ENCODE measurements around the gene IQCE.

Gene IQCE

DNA sequence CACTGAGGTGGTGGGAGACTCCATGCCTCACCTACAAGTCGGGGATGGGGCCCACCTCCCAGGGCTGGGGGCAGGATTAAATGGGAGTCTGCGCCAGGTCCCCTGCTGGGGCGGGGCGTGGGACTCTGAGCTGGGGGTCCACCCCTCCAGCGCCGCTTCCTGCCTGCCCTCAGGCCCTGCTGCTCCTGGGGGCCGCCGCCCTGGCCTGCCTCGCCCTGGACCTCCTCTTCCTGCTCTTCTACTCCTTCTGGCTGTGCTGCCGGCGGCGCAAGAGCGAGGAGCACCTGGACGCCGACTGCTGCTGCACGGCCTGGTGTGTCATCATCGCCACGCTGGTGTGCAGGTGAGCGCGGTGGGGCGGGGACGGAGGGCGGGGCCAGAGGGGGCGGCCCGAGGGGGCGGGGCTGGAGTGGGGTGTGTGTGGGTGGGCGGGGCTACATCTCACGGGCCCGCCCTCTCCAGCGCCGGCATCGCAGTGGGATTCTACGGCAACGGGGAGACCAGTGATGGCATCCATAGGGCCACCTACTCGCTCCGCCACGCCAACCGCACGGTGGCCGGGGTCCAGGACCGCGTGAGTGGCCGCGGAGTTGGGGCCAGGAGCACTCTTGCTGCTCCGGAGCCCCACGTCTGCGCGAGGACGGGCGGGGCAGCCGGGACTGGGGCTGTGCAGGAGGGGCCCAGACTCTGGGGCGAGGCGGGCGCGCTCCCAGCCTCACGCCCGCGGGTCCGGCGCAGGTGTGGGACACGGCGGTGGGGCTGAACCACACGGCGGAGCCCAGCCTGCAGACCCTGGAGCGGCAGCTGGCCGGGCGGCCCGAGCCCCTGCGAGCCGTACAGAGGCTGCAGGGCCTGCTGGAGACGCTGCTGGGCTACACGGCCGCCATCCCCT, 88.1 kb downstream of the IQCE start:
- no peak overlapping the region for H3K27ac ChIP-seq (ENCODE audit: low read length)
- H3K4me1 ChIP-seq (ENCODE audit: control insufficient read depth, insufficient read depth, low read length), result peaks cover 7% of the 10 kb centered on the region
- no peak overlapping the region for H3K4me3 ChIP-seq (ENCODE audit: low read length in 2 of 2)
- peaks cover 2 to 5% of the 10 kb centered on the region in 2 donors for H3K36me3 ChIP-seq (ENCODE audit: control insufficient read depth in 2 of 2, insufficient read depth in 2 of 2, low read length in 2 of 2)
- H3K9me3 ChIP-seq (ENCODE audit: control insufficient read depth in 2 of 2, low read length in 2 of 2), result no peaks in the 10 kb centered on the region
- no peak overlapping the region for H3K9ac ChIP-seq (ENCODE audit: low read length in 2 of 2)
- no peaks in the 10 kb centered on the region for H3K27me3 ChIP-seq (ENCODE audit: control insufficient read depth in 1 of 2, insufficient read depth in 2 of 2, low read length in 2 of 2)

DNA sequence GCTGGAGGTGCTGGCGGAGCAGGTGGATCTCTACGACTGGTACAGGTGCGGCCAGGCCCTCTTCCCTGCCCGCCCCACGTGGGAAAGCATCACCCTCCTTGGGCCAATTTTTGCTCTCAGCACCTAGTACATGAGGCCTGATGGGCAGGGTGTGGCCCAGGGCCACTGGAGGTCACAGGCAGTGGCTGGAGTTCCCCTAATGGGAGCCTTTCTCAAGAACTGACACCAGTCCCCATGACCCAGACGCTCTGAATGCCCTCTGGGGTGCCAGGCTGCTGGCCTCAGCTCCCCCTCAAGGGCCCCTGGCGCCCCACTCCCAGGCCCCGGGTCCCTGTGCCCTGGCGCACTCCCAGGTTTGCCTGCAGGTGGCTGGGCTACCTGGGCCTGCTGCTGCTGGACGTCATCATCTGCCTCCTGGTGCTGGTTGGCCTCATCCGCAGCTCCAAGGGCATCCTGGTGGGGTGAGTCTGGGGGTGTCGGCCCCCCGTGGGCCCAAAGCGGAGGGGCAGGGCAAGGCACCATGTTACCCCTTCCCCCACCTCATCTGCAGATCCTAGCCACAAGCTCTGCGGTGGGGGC, 88.9 kb downstream of the IQCE start:
- no peaks in the 10 kb centered on the region for H3K27me3 ChIP-seq (ENCODE audit: control insufficient read depth in 1 of 2, insufficient read depth in 2 of 2, low read length in 2 of 2)
- H3K27ac ChIP-seq (ENCODE audit: low read length), result no peak overlapping the region
- peaks cover 3 to 6% of the 10 kb centered on the region in 2 donors for H3K36me3 ChIP-seq (ENCODE audit: control insufficient read depth in 2 of 2, insufficient read depth in 2 of 2, low read length in 2 of 2)
- no peaks in the 10 kb centered on the region for H3K9me3 ChIP-seq (ENCODE audit: control insufficient read depth in 2 of 2, low read length in 2 of 2)
- H3K4me1 ChIP-seq (ENCODE audit: control insufficient read depth, insufficient read depth, low read length), result peaks cover 4% of the 10 kb centered on the region
- H3K9ac ChIP-seq (ENCODE audit: low read length in 2 of 2), result no peak overlapping the region
- H3K4me3 ChIP-seq (ENCODE audit: low read length in 2 of 2), result no peak overlapping the region

DNA sequence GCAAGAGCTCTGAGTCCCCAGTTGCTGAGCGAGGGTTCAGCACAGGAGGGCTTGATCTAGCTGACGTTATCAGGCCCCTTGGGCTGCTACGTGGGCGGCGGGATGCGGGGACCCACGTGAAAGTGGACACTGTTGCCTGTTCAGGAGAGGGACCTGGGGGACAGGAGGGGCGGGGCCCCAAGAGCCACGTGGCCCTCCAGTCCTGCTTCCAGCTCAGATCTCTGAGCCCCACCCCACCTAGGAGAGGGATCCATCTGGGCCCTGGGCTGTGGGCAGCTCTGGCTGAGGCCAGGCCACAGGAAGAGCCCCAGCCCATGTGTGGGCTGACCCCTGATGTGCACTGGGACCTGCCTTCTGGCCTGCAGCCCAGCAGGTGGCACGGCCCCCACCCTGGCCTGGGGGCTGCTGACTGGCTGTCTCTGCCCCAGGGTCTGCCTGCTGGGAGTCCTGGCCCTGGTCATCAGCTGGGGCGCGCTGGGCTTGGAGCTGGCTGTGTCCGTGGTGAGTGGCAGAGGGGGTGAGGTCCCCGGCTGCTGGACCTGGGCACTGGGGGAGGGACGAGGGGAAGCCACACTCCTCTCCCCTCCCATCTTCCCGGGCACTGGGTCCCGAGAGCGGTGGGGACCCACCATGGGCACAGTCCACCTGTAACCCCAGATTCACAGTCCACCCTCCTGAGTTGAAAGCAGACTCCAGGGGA, 90.5 kb downstream of the IQCE start:
- H3K27ac ChIP-seq (ENCODE audit: low read length), result no peak overlapping the region
- H3K4me1 ChIP-seq (ENCODE audit: control insufficient read depth, insufficient read depth, low read length), result peaks cover 4% of the 10 kb centered on the region
- peaks cover 3 to 6% of the 10 kb centered on the region in 2 donors for H3K36me3 ChIP-seq (ENCODE audit: control insufficient read depth in 2 of 2, insufficient read depth in 2 of 2, low read length in 2 of 2)

DNA sequence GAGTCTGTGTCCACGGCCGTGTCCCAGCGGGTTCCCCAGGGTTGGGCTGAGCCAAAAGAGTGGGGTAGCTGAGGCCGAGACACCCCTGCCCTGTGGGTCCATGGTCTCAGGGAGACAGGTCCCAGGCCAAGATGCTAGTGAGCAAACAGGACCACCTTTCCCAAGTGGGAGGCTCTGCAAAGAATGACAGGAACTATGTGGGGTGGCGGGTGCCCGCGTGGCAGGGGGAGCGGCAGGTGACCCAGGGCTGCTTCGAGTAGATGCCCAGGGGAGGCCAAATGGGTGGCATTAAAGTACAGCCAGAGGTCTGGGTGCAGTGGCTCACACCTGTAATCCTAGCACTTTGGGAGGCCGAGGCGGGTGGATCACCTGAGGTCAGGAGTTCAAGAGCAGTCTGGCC, 91.2 kb downstream of the IQCE start:
- no peak overlapping the region for H3K9ac ChIP-seq (ENCODE audit: low read length in 2 of 2)
- H3K27ac ChIP-seq (ENCODE audit: low read length), result no peak overlapping the region
- no peak overlapping the region for H3K4me3 ChIP-seq (ENCODE audit: low read length in 2 of 2)
- H3K27me3 ChIP-seq (ENCODE audit: control insufficient read depth in 1 of 2, insufficient read depth in 2 of 2, low read length in 2 of 2), result no peaks in the 10 kb centered on the region
- peaks cover 3 to 6% of the 10 kb centered on the region in 2 donors for H3K36me3 ChIP-seq (ENCODE audit: control insufficient read depth in 2 of 2, insufficient read depth in 2 of 2, low read length in 2 of 2)
- peaks cover 2% of the 10 kb centered on the region for H3K4me1 ChIP-seq (ENCODE audit: control insufficient read depth, insufficient read depth, low read length)
- no peaks in the 10 kb centered on the region for H3K9me3 ChIP-seq (ENCODE audit: control insufficient read depth in 2 of 2, low read length in 2 of 2)

More for the DNA sequence above, 90.5 kb downstream of the IQCE start:
- no peaks in the 10 kb centered on the region for H3K9me3 ChIP-seq (ENCODE audit: control insufficient read depth in 2 of 2, low read length in 2 of 2)
- no peak overlapping the region for H3K4me3 ChIP-seq (ENCODE audit: low read length in 2 of 2)
- H3K27me3 ChIP-seq (ENCODE audit: control insufficient read depth in 1 of 2, insufficient read depth in 2 of 2, low read length in 2 of 2), result no peaks in the 10 kb centered on the region
- H3K9ac ChIP-seq (ENCODE audit: low read length in 2 of 2), result no peak overlapping the region

DNA sequence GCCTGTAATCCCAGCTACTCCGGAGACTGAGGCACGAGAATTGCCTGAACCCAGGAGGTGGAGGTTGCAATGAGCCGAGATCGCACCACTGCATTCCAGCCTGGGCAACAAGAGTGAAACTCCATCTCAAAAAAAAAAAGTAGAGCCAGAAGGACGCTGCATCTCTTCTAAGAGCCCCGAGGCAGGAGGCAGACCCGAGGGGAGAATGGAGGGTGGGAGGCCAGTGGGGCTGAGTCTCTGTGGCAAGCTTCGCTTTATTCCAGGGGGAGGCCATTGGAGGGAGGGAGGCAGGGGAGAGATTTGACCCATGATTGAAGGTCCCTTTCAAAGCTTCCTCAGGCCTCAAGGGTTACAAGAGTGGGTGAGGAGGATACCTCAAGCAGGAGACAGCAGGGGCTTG, 91.7 kb downstream of the IQCE start:
- Histone ChIP-seq H3K4me3 (ENCODE audit: low read length in 2 of 2) (no peak overlapping the region), H3K27me3 (ENCODE audit: control insufficient read depth in 1 of 2, insufficient read depth in 2 of 2, low read length in 2 of 2) (no peaks in the 10 kb centered on the region), H3K9ac (ENCODE audit: low read length in 2 of 2) (no peak overlapping the region), H3K27ac (ENCODE audit: low read length) (no peak overlapping the region), H3K36me3 (ENCODE audit: control insufficient read depth in 2 of 2, insufficient read depth in 2 of 2, low read length in 2 of 2) (peaks cover 3 to 6% of the 10 kb centered on the region in 2 donors), H3K4me1 (ENCODE audit: control insufficient read depth, insufficient read depth, low read length) (no peaks in the 10 kb centered on the region), H3K9me3 (ENCODE audit: control insufficient read depth in 2 of 2, low read length in 2 of 2) (no peaks in the 10 kb centered on the region)

DNA sequence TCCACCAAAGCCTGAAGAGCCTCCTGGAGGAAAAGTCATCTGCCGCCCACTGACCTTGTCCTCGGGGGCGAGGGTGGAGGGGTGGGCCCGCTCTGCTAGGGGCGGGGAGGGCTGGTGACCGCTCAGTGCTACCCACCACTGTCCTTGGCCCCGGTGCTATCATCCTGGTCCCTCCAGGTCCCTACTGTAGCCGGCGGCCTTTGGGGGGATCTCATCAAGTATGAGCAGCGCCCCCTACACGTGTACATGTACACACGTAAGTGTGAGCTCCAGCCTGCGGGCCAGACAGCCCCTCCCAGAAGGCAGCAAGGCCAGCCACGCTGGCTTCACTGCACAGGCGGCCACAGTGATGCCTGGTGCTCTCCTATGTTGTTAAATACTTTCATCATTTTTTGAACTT, 92.6 kb downstream of the IQCE start:
- Histone ChIP-seq H3K36me3 (ENCODE audit: control insufficient read depth in 2 of 2, insufficient read depth in 2 of 2, low read length in 2 of 2) (peaks cover 3 to 7% of the 10 kb centered on the region in 2 donors), H3K4me3 (ENCODE audit: low read length in 2 of 2) (no peak overlapping the region), H3K27me3 (ENCODE audit: control insufficient read depth in 1 of 2, insufficient read depth in 2 of 2, low read length in 2 of 2) (no peaks in the 10 kb centered on the region), H3K4me1 (ENCODE audit: control insufficient read depth, insufficient read depth, low read length) (no peaks in the 10 kb centered on the region), H3K9ac (ENCODE audit: low read length in 2 of 2) (no peak overlapping the region), H3K27ac (ENCODE audit: low read length) (no peak overlapping the region), H3K9me3 (ENCODE audit: control insufficient read depth in 2 of 2, low read length in 2 of 2) (no peaks in the 10 kb centered on the region)

DNA sequence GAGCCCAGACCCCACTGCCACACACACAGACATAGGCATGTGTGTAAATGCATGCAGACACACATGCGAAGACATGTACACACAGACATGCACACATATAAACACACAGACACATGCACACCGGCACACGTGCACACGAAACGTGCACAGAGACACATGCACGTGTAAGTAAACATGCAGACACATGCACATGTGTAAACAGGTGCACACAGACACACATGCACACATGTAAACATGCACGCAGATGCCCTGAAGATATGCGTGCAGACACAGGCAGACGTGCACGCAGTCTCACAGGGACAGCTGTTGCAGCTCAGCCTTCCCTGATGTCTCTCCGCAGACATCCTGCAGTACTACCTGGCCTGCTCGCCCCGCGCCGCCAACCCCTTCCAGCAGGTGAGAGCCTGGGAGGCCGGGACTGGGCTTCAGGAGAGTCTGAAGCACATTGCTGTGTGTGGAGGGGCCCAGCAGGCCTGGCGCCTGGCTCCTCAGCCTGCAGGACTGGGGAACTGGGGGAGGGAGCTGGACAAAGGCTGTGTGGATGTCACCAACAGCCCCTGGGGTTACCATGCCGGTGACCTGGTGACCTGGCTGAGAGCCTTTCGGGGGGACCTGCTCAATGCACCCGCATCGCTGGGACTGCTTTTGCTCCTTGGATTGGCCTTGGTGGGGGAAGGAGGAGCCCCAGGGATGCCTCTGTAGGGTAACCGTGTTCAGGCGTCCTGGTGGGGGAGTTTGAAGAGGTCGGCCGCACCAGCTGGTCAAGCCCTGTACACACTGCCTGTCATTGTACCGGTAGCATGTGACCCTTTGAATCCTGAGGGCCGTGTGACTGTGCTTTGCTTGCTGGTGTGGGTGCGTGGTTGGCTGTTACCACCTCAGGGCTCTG, 93.3 kb downstream of the IQCE start:
- no peak overlapping the region for H3K9ac ChIP-seq (ENCODE audit: low read length in 2 of 2)
- H3K27me3 ChIP-seq (ENCODE audit: control insufficient read depth in 1 of 2, insufficient read depth in 2 of 2, low read length in 2 of 2), result no peaks in the 10 kb centered on the region
- H3K4me1 ChIP-seq (ENCODE audit: control insufficient read depth, insufficient read depth, low read length), result no peaks in the 10 kb centered on the region
- peaks cover 3 to 13% of the 10 kb centered on the region in 2 donors for H3K36me3 ChIP-seq (ENCODE audit: control insufficient read depth in 2 of 2, insufficient read depth in 2 of 2, low read length in 2 of 2)
- no peak overlapping the region for H3K27ac ChIP-seq (ENCODE audit: low read length)
- H3K4me3 ChIP-seq (ENCODE audit: low read length in 2 of 2), result no peak overlapping the region
- no peaks in the 10 kb centered on the region for H3K9me3 ChIP-seq (ENCODE audit: control insufficient read depth in 2 of 2, low read length in 2 of 2)

DNA sequence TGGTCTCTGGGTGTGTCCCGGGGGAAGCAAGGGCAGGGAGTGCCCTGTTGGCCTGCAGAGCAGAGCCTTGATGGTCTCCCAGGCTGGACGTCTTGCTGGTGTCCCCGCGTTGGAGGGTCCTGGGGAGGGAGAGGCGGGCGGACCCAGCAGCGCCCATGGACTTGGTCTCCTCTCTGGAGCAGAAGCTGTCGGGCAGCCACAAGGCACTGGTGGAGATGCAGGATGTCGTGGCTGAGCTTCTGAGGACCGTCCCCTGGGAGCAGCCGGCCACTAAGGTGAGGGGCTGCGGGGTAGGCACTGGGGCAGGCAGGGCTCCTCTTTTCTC, 93.9 kb downstream of the IQCE start:
- Histone ChIP-seq H3K27me3 (ENCODE audit: control insufficient read depth in 1 of 2, insufficient read depth in 2 of 2, low read length in 2 of 2) (no peaks in the 10 kb centered on the region), H3K4me1 (ENCODE audit: control insufficient read depth, insufficient read depth, low read length) (no peaks in the 10 kb centered on the region), H3K36me3 (ENCODE audit: control insufficient read depth in 2 of 2, insufficient read depth in 2 of 2, low read length in 2 of 2) (peaks cover 3 to 14% of the 10 kb centered on the region in 2 donors), H3K4me3 (ENCODE audit: low read length in 2 of 2) (no peak overlapping the region), H3K9me3 (ENCODE audit: control insufficient read depth in 2 of 2, low read length in 2 of 2) (no peaks in the 10 kb centered on the region), H3K27ac (ENCODE audit: low read length) (no peak overlapping the region), H3K9ac (ENCODE audit: low read length in 2 of 2) (no peak overlapping the region)

DNA sequence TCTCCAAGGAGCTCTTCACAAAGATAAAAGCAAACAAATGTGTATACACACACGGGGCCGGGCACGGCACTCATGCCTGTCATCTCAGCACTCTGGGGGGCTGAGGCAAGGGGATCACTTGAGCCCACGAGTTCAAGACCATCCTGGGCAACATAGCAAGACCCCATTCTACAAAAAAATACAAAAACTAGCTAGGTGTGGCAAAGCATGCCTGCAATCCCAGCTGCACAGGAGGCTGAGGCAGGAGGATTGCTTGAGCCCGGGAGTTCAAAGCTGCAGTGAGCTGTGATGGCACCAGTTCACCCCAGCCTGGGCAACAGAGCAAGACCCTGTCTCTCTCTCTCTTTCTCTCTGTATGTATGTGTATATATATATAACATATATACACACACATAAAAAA, 95.3 kb downstream of the IQCE start:
- Histone ChIP-seq H3K27ac (ENCODE audit: low read length) (no peak overlapping the region), H3K27me3 (ENCODE audit: control insufficient read depth in 1 of 2, insufficient read depth in 2 of 2, low read length in 2 of 2) (no peaks in the 10 kb centered on the region), H3K36me3 (ENCODE audit: control insufficient read depth in 2 of 2, insufficient read depth in 2 of 2, low read length in 2 of 2) (peaks cover 3 to 14% of the 10 kb centered on the region in 2 donors), H3K9ac (ENCODE audit: low read length in 2 of 2) (no peak overlapping the region), H3K9me3 (ENCODE audit: control insufficient read depth in 2 of 2, low read length in 2 of 2) (no peaks in the 10 kb centered on the region), H3K4me3 (ENCODE audit: low read length in 2 of 2) (no peak overlapping the region), H3K4me1 (ENCODE audit: control insufficient read depth, insufficient read depth, low read length) (no peaks in the 10 kb centered on the region)

DNA sequence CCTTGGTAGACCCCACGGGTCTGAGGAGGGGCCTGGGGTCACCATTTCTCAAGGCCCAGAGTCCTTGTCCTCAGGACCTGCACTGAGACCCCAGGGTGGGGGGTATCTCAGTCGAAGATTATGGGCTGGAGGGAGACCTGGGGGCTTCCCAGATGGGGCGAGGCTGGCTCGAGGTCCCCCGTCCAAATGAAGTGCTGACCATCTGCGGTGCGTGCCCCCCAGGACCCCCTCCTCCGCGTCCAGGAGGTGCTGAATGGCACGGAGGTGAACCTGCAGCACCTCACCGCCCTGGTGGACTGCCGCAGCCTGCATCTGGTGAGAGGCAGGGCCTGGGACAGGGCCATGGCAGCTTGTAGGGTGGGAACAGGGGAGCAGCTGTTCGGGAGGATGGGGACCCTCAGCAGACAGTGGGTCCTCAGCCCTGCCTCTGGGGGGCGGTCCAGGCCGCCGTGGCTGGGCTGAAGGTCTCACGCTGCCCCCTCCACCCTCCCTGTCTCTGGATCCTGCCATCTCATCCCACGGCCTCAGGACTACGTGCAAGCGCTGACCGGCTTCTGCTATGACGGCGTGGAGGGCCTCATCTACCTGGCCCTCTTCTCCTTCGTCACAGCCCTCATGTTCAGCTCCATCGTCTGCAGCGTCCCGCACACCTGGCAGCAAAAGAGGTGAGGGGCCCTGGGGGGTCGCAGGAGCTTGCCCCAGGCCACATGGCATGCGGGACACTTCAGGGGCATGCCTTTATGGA, 97.3 kb downstream of the IQCE start:
- no peaks in the 10 kb centered on the region for H3K4me1 ChIP-seq (ENCODE audit: control insufficient read depth, insufficient read depth, low read length)
- H3K4me3 ChIP-seq (ENCODE audit: low read length in 2 of 2), result no peak overlapping the region
- peaks cover 3 to 14% of the 10 kb centered on the region in 2 donors for H3K36me3 ChIP-seq (ENCODE audit: control insufficient read depth in 2 of 2, insufficient read depth in 2 of 2, low read length in 2 of 2)
- no peaks in the 10 kb centered on the region for H3K27me3 ChIP-seq (ENCODE audit: control insufficient read depth in 1 of 2, insufficient read depth in 2 of 2, low read length in 2 of 2)
- no peak overlapping the region for H3K27ac ChIP-seq (ENCODE audit: low read length)
- no peak overlapping the region for H3K9ac ChIP-seq (ENCODE audit: low read length in 2 of 2)
- H3K9me3 ChIP-seq (ENCODE audit: control insufficient read depth in 2 of 2, low read length in 2 of 2), result no peaks in the 10 kb centered on the region
